Testis (tissue), 3 donors: ENCODE data around the gene MRPS23. TPM values are rescaled to one million over a fixed set of nuclear protein-coding genes. Genes with fewer than 3 reads are reported as not detected.

Experiments used
- DNase-seq: peaks from one replicate; pipeline ENCODE4 v3.0.0-alpha.2; 2019
- H3K27ac ChIP-seq, 2 donors: fragments of 200-600 bp; sonication (generic); one replicate each; pipeline ENCODE4 v1.5.1; 2019
- H3K27me3 ChIP-seq: fragments of 200-600 bp; sonication (generic); one replicate; pipeline ENCODE4 v1.5.1; 2019
- H3K36me3 ChIP-seq: fragments of 200-600 bp; sonication (generic); one replicate; pipeline ENCODE4 v1.5.1; 2017; ENCODE audit warnings: low read depth; ENCODE audit errors: missing control alignments
- H3K4me1 ChIP-seq: fragments of 200-600 bp; sonication (generic); one replicate; pipeline ENCODE4 v1.5.1; 2019
- H3K4me3 ChIP-seq, 2 donors: fragments of 200-600 bp; sonication (generic); one replicate each; pipeline ENCODE4 v1.5.1; 2017 to 2019
- H3K9me3 ChIP-seq: fragments of 200-600 bp; sonication (generic); one replicate; pipeline ENCODE4 v1.5.1; 2017
- CTCF ChIP-seq, 3 experiments: fragments of 450-650 bp in 2 of 3; fragments of 200-600 bp in 1 of 3; sonication (generic) in 1 of 3; IDR thresholded peaks; one replicate each; pipeline ENCODE4 v1.5.1; 2016 to 2019; ENCODE audit warnings: antibody characterized with exemption in 3 of 3, mild to moderate bottlenecking in 2 of 3, moderate library complexity in 1 of 3
- POLR2A ChIP-seq: fragments of 450-650 bp; IDR thresholded peaks from one replicate; pipeline ENCODE4 v1.6.1; 2017; ENCODE audit warnings: antibody characterized with exemption, mild to moderate bottlenecking, moderate library complexity
- WGBS, 2 donors: methylation state at CpG; one replicate each; pipeline ENCODE4 v1.1.5; 2018; 5-methylcytosine and 5-hydroxymethylcytosine counted together
- intact Hi-C: fragments of 100-400 bp; cut with DNase I; formaldehyde crosslinking; loops from one replicate; pipeline ENCODE4 v1.15.1; 2023; ENCODE audit warnings: low total_unique reads
- polyA plus RNA-seq: library from polyadenylated mRNA; stranded (reverse); fragments of 350-450 nt; fragmentation: Illumina TruSeq; extraction: RNeasy Lipid Tissue Mini Kit (QIAGEN cat#74804); gene quantifications from one replicate; pipeline ENCODE4 v1.2.3, GENCODE V29; 2014; ENCODE audit warnings: low read depth, low replicate concordance; ENCODE audit not compliant: insufficient read depth
- total RNA-seq, 2 donors: library from RNA; depleted of rRNA; stranded (reverse); fragments of >200 nt; gene quantifications; one replicate each; pipeline ENCODE4 v1.2.3, GENCODE V29; 2016

MRPS23 gene
- total and polyA plus RNA-seq, 3 donors from 2014 or later, result 14.1 to 57.4 (median 25.1) TPM

GRCh38 chr17:57868910-57869616 is 19.2 kb upstream of the MRPS23 start:
- H3K4me3 ChIP-seq, result no peak overlapping the region
- no peaks in the 10 kb centered on the region for H3K9me3 ChIP-seq
- H3K27ac ChIP-seq, result peak overlapping the region in 1 of 2 donors; percentile 32
- H3K36me3 ChIP-seq, result no peaks in the 10 kb centered on the region
- no peaks in the 10 kb centered on the region for H3K27me3 ChIP-seq
- peaks cover 18% of the 10 kb centered on the region for H3K4me1 ChIP-seq
- 91% methylated on average over 6 to 13 of the region's 13 CpGs for WGBS, 2 donors
- DNase-seq, result no peak
- intact Hi-C loops, result no loop called here
- TF ChIP-seq POLR2A (no peak), CTCF (IDR thresholded peaks at IDR 0.05) (no peak)

- TF ChIP-seq POLR2A (no peak), CTCF (IDR thresholded peaks at IDR 0.05) (peak in 1 of 3 experiments; percentile 2)
- H3K27me3 ChIP-seq, result no peaks in the 10 kb centered on the region
- no peaks in the 10 kb centered on the region for H3K36me3 ChIP-seq
- intact Hi-C loops, result no loop called here
- H3K4me1 ChIP-seq, result peaks cover 14% of the 10 kb centered on the region
- 51 to 61% methylated on average over 23 of the region's 23 CpGs for WGBS, 2 donors
- peak; percentile 50 for DNase-seq
- H3K9me3 ChIP-seq, result no peaks in the 10 kb centered on the region
- H3K4me3 ChIP-seq, result no peak overlapping the region
- H3K27ac ChIP-seq, result peak overlapping the region in 1 of 2 donors; percentile 32
These were observed 18.4 kb upstream of the MRPS23 start for GRCh38 chr17:57868007-57868909.

- Histone ChIP-seq H3K4me1 (peaks cover 19% of the 10 kb centered on the region), H3K36me3 (no peaks in the 10 kb centered on the region), H3K27me3 (no peaks in the 10 kb centered on the region), H3K27ac (no peak overlapping the region), H3K4me3 (no peak overlapping the region), H3K9me3 (no peaks in the 10 kb centered on the region)
- intact Hi-C loops, result no loop called here
- DNase-seq, result no peak
- WGBS, 2 donors, result 97% methylated on average over 10 of the region's 10 CpGs; no CpG with 5 or more reads in 1 of the 2 donors
- TF ChIP-seq POLR2A (no peak), CTCF (IDR thresholded peaks at IDR 0.05) (no peak)
These were observed 17.3 kb upstream of the MRPS23 start for GRCh38 chr17:57867126-57867525.

GRCh38 chr17:57866723-57867122 is 16.9 kb upstream of the MRPS23 start:
- intact Hi-C loops, result no loop called here

More at GRCh38 chr17:57866723-57867122, 16.9 kb upstream of the MRPS23 start:
- no peaks in the 10 kb centered on the region for H3K36me3 ChIP-seq
- 73 to 95% methylated on average over 1 to 5 of the region's 5 CpGs for whole genome bisulfite sequencing, 2 donors
- H3K4me3 ChIP-seq, result no peak overlapping the region
- no peak overlapping the region for H3K27ac ChIP-seq
- H3K4me1 ChIP-seq, result peaks cover 21% of the 10 kb centered on the region
- no peaks in the 10 kb centered on the region for H3K9me3 ChIP-seq
- H3K27me3 ChIP-seq, result no peaks in the 10 kb centered on the region
- DNase-seq, result no peak
- TF ChIP-seq CTCF (IDR thresholded peaks at IDR 0.05), result no peak
- TF ChIP-seq POLR2A, result no peak
